H1 (cell line): Measurements from ENCODE around the gene MTMR10.

ENCODE experiments used
- KDM1A ChIP-seq: fragments of 200-600, 300-600 bp; sonication (generic); IDR thresholded peaks from 2 replicates; pipeline ENCODE4 v1.7.1; 2016; ENCODE audit warnings: mild to moderate bottlenecking, low read length, borderline replicate concordance
- MAX ChIP-seq: IDR thresholded peaks from 2 replicates; pipeline ENCODE4 v1.6.1; 2012; ENCODE audit warnings: inconsistent platforms

GRCh38 chr15:31014608-31014925 lies 23.1 kb upstream of the MTMR10 start:
- TF ChIP-seq KDM1A (no peak), MAX (no peak)
